ENCODE measurements around the gene WSB1. TPM values are rescaled to one million over a fixed set of nuclear protein-coding genes. Genes with fewer than 3 reads are reported as not detected.
A peak's percentile ranks its signal among the peaks of the same experiment; 100 is the strongest.

Gene WSB1
- total RNA-seq, 1 donor from 2014 or later: 521 TPM

GRCh38 chr17:27333410-27333980, 39.6 kb downstream of the WSB1 start:
- H3K4me1 ChIP-seq: peaks cover 3% of the 10 kb centered on the region
- peak overlapping the region; percentile 81 for H2AFZ ChIP-seq (replicated peaks)
- no peaks in the 10 kb centered on the region for H3K79me2 ChIP-seq (ENCODE audit: low read depth)
- H3K9me3 ChIP-seq (ENCODE audit: low read depth): no peaks in the 10 kb centered on the region
- no peak for TF ChIP-seq EZH2phosphoT487 (IDR thresholded peaks at IDR 0.05)
- TF ChIP-seq CTCF (IDR thresholded peaks at IDR 0.05): no peak
- no peak for TF ChIP-seq EZH2 (IDR thresholded peaks at IDR 0.05)
- H3K4me3 Mint-ChIP-seq: peak overlapping the region; percentile 81
- no peak overlapping the region for H3K27ac ChIP-seq
- H3K4me1 Mint-ChIP-seq: peaks cover 25% of the 10 kb centered on the region
- peak overlapping the region; percentile 81 for H3K27ac Mint-ChIP-seq
- DNase-seq (ENCODE audit: low spot score): no peak
- H3K27me3 ChIP-seq: no peaks in the 10 kb centered on the region
- no peaks in the 10 kb centered on the region for H3K9me3 Mint-ChIP-seq
- peak overlapping the region; percentile 80 for H3K4me2 ChIP-seq
- H3K9ac ChIP-seq: no peak overlapping the region
- H3K36me3 Mint-ChIP-seq: no peaks in the 10 kb centered on the region
- H3K4me3 ChIP-seq: peak overlapping the region; percentile 53
- peaks cover 6% of the 10 kb centered on the region for H3K27me3 Mint-ChIP-seq (ENCODE audit: insufficient read depth, low read depth)
- no peaks in the 10 kb centered on the region for H3K36me3 ChIP-seq
- peaks cover 14% of the 10 kb centered on the region for H3F3A ChIP-seq (ENCODE audit: low read depth)
- no peaks in the 10 kb centered on the region for H4K20me1 ChIP-seq (ENCODE audit: low read depth)

GRCh38 chr17:27336184-27336583, 42.3 kb downstream of the WSB1 start:
- Histone ChIP-seq H3K79me2 (ENCODE audit: low read depth) (no peaks in the 10 kb centered on the region), H2AFZ (replicated peaks) (no peak overlapping the region), H3K9ac (no peak overlapping the region), H3K9me3 (ENCODE audit: low read depth) (no peaks in the 10 kb centered on the region), H3K4me1 (peaks cover 7% of the 10 kb centered on the region), H4K20me1 (ENCODE audit: low read depth) (no peaks in the 10 kb centered on the region), H3K4me3 (no peak overlapping the region), H3K4me2 (no peak overlapping the region), H3F3A (ENCODE audit: low read depth) (peaks cover 14% of the 10 kb centered on the region), H3K36me3 (no peaks in the 10 kb centered on the region), H3K27ac (no peak overlapping the region), H3K27me3 (no peaks in the 10 kb centered on the region)
- Mint-ChIP-seq H3K4me3 (no peak overlapping the region), H3K27me3 (ENCODE audit: insufficient read depth, low read depth) (peaks cover 4% of the 10 kb centered on the region), H3K27ac (no peak overlapping the region), H3K4me1 (peaks cover 19% of the 10 kb centered on the region), H3K9me3 (no peaks in the 10 kb centered on the region), H3K36me3 (peaks cover 1% of the 10 kb centered on the region)
- TF ChIP-seq CTCF (IDR thresholded peaks at IDR 0.05): no peak
- no peak for TF ChIP-seq EZH2 (IDR thresholded peaks at IDR 0.05)
- TF ChIP-seq EZH2phosphoT487 (IDR thresholded peaks at IDR 0.05): no peak
- no peak for DNase-seq (ENCODE audit: low spot score)

GRCh38 chr17:27338536-27338985, 44.6 kb downstream of the WSB1 start:
- no peak overlapping the region for H3K4me2 ChIP-seq
- H3K4me3 Mint-ChIP-seq: no peak overlapping the region
- TF ChIP-seq EZH2 (IDR thresholded peaks at IDR 0.05) (no peak), CTCF (IDR thresholded peaks at IDR 0.05) (no peak), EZH2phosphoT487 (IDR thresholded peaks at IDR 0.05) (no peak)

More at GRCh38 chr17:27338536-27338985, 44.6 kb downstream of the WSB1 start:
- H3K36me3 Mint-ChIP-seq: peaks cover 1% of the 10 kb centered on the region
- no peaks in the 10 kb centered on the region for H3K9me3 Mint-ChIP-seq
- H3K4me1 Mint-ChIP-seq: peaks cover 15% of the 10 kb centered on the region
- no peaks in the 10 kb centered on the region for H3K36me3 ChIP-seq
- H3K9ac ChIP-seq: no peak overlapping the region
- H3K27ac Mint-ChIP-seq: no peak overlapping the region
- H3K4me3 ChIP-seq: no peak overlapping the region
- H3K27ac ChIP-seq: no peak overlapping the region
- H3K27me3 Mint-ChIP-seq (ENCODE audit: insufficient read depth, low read depth): peaks cover 6% of the 10 kb centered on the region
- H3K4me1 ChIP-seq: peaks cover 9% of the 10 kb centered on the region
- H3K27me3 ChIP-seq: no peaks in the 10 kb centered on the region
- no peaks in the 10 kb centered on the region for H3K9me3 ChIP-seq (ENCODE audit: low read depth)
- no peak for DNase-seq (ENCODE audit: low spot score)
- peaks cover 10% of the 10 kb centered on the region for H3F3A ChIP-seq (ENCODE audit: low read depth)
- no peaks in the 10 kb centered on the region for H3K79me2 ChIP-seq (ENCODE audit: low read depth)
- H4K20me1 ChIP-seq (ENCODE audit: low read depth): no peaks in the 10 kb centered on the region
- H2AFZ ChIP-seq (replicated peaks): no peak overlapping the region

Measured in neural progenitor cell (in vitro differentiated cells).